HG03196 (cell line): ENCODE data around the gene SEMA3D.

Experiments
- ATAC-seq: cut with Tn5 transposase; IDR thresholded peaks from one replicate; pipeline ENCODE4 v1.9.1; 2021; ENCODE audit not compliant: unreplicated experiment

SEMA3D gene

GRCh38 chr7:85081392-85081791 lies 105.5 kb downstream of the SEMA3D start:
- no peak for ATAC-seq

DNA sequence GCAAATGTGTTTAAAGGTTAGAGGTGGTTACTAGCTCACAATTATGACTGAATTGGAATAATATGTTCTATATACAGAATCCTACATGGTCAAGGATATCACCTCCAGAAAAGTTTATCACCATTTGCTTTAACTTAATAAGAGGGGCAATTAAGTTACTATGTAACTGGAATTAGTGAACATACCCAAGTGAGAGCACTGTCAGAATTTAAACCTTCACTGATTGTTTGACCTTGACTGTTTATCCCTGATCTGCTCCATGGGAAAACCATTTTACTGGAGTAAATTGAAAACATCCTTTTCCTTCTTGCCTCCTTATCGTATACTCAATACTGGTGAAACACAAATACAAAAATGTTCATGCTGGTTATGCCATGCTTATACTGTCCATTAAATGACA lies 107.4 kb downstream of the SEMA3D start:
- ATAC-seq, result no peak

- ATAC-seq, result no peak
These were observed 108.7 kb downstream of the SEMA3D start for GRCh38 chr7:85078181-85078580.

DNA sequence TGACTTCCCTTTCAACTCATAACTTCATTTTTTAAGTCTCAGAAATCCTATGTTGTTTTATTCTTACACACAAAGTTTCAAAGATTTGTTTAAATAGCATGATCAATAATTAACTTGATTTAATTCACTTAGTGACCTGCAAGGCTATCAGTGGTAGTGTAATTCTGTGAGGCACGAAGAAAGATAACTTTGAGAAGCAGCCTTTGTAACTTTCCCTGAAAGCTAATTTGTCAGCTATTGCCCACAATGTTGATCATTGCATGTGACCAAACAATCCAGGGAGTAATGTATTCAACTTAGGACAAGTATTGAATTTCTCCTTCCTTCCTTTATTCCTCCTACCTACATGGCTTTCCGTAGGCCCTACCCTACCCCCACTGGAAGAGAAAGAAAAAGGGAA lies 111.0 kb downstream of the SEMA3D start:
- ATAC-seq, result no peak

DNA sequence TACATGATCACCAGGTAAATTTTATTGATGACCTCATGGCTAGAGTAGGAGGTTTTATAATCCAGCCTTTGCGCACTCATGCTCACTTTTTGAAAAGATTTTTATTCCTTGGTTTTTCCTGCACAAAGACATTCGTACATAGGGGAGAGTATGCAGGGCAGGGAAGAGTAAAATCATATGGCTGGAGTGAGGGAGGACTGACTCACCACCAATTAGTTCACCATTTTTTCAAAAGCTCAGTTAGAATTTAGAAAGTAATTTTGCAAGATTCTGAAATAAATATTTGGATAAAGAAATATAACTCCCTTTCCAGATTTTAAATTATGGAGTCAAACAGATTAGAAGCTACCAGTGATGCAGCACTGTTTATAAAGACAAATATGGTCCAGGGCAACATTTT lies 111.9 kb downstream of the SEMA3D start:
- no peak for ATAC-seq

GRCh38 chr7:85074016-85074415 lies 112.8 kb downstream of the SEMA3D start:
- no peak for ATAC-seq

- no peak for ATAC-seq
These were observed 115.8 kb downstream of the SEMA3D start for GRCh38 chr7:85070967-85071628.

DNA sequence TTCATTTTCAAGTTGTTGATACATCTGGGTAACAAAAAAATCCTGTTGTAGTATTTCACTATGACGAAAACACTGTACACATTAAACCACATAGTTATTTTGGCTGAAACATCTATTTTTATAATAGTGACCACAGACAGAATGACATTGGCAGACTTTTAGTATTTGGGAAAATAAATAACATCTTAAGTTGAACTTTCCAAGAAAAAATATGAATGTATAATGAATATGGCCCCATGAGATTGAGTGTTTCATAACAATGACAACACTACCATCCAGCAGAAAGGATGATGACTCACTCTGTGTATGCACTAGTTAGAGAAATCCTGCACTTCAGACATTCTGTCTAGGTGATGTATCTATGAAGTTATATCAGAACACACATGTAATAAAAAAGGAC lies 118.1 kb downstream of the SEMA3D start:
- no peak for ATAC-seq

DNA sequence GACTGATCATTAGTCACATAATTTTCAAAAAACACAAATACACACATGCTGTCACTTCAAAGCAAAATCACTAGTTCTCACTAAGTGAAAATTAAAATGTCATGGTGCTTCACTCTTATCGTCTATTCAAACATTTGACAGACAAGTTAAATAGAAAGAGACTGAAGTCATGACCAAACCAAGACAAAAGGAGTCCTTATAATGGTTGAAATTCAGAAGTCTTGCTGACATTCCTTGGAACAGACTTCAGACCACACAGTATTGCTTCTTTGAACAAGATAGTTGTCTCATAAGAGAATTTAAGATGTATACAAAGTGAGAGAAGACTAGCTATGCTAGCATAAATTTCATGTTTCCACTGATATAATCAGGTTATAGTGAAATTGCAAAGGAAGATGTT lies 119.5 kb downstream of the SEMA3D start:
- ATAC-seq, result no peak

- ATAC-seq, result no peak
These were observed 120.9 kb downstream of the SEMA3D start for GRCh38 chr7:85065888-85066485.

DNA sequence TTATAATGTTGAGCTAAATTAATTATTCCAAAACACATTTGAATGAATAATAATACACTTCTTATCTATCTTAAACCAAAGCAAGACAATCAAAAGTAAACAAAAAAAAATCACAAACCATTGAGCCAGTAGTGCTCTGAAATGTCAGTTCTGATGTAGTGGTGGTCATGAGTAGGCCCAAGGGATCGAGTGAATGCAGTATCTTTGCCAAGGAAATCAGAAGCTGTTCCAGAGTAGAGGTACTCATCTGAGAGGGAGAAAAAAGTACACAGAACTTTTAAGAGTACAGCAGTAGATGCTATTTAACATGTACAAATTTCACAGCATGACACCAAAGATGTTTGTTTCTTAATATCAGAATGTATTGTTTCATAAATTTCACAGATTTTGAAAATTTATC lies 121.5 kb downstream of the SEMA3D start:
- no peak for ATAC-seq

- ATAC-seq, result no peak
These were observed 124.2 kb downstream of the SEMA3D start for GRCh38 chr7:85062651-85063050.

- no peak for ATAC-seq
These were observed 125.4 kb downstream of the SEMA3D start for GRCh38 chr7:85061456-85061855.

GRCh38 chr7:85060696-85061095 lies 126.2 kb downstream of the SEMA3D start:
- ATAC-seq, result no peak

DNA sequence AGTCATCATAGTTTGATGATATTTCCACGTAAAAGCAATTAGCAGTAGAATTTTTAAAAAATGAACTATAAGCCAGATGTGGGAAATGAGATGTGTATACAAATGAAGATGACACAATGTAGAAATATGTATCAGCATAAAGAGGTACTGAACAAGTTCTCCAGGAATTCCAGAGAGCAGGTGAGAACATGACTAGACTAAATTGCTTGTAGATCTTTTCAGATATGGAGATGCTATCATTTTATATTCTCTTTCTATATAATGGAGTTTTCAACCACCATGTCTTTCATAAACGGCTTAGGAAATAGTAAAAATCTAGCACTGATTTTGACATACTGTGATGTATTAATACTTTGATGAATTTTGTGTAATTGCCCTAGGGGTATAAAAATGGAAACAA lies 130.9 kb downstream of the SEMA3D start:
- ATAC-seq, result no peak

DNA sequence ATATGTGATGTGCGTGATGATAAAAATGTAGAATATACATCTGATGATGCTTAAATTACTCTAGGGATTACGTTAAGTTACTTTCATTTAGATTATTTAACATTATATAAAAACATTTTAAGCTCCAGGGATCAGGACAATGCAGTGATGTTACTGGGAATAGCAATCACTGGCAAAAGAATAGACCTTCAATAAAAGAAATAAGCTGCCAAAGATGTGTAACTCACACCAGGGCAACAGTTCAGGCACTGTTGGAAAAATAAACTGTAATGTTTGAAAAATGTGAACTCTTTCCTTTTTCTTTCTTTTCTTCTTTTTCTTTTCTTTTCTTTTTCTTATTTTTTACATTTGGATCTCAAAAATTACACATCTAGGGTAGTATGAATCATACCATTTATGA lies 131.7 kb downstream of the SEMA3D start:
- ATAC-seq, result no peak

DNA sequence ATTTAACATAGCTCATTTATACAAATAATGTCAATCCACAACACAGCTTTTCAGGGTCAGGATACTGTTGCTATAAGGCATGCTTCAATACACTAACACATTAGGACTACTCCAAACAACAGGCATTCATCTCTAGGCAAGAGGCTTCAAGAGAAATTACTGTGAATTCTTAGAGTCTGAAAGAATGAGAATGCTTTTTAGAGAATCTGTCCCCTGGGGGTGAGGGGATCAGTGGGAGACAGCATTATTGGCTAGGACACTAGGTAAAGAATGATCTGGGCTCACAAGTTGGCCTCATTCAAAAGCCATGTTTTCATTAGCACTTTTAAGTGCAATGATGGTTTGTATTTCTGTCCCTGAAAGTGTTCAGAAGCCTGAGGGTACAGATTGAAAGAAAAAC lies 132.6 kb downstream of the SEMA3D start:
- no peak for ATAC-seq

GRCh38 chr7:85052894-85053293 lies 134.0 kb downstream of the SEMA3D start:
- no peak for ATAC-seq

DNA sequence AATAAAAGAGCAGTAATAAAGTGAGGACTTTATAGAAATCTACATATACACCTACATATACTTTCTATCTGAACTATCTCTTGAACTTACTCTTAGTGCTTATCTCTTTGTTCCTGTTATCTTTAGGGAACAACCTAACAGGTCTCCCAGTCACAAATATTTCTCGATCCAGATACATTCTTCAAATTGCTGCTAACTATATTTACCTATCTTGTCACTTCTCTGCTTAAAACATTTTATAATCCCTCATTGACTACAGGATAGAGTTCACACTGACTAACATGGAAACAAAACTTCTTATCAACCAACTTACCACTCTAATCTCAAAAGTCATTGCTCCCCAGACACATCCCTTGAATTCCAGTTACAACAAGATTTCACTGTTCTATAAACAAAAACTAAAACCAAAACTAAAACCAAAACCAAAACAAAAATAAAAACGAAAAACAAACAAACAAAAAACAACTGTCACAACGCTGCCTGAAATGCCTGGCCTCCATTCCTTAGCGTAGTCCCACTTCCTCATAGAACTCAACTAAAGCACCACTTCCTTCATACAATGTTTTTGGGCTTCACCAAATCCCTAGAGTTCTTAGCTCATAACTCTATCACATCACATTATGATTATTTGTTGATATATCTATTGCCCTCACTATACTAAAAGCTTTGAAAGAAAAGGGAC lies 134.7 kb downstream of the SEMA3D start:
- no peak for ATAC-seq

GRCh38 chr7:85046534-85046933 lies 140.3 kb downstream of the SEMA3D start:
- ATAC-seq, result no peak

DNA sequence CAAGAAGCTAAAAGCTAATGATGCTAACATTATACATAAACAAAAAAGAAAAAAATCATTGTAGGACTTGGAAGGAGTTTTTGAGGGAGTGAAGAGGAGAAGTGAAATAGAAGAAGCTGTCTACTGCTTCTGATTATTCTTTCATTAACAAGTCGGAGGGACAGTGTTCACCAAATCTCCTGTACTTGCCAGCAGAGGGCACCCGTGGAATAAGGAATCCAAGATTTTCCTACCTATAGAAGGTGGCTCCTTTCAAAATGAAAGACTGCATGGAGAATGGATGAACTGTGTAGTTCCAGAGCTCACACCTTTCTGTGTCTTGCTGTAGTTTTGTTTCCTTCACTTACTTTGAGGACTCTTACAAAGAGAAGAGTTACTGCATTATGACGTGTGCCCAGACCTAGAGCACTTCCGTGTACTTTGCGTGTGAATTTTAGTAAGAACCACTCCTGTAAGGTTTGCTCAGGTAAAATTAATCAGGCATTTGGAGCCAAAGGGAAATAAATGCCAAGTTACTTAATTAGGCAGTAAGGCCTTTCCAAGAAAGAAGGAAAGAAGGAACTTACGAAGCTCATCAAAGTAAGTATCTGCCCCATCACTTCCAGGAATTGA lies 145.1 kb downstream of the SEMA3D start:
- no peak for ATAC-seq
